Endothelial cell of umbilical vein (primary cell): ENCODE measurements around the gene BCAR1. TPM values are rescaled to one million over a fixed set of nuclear protein-coding genes. Genes with fewer than 3 reads are reported as not detected.
A peak's percentile ranks its signal among the peaks of the same experiment; 100 is the strongest.

Experiments used
- BruUV-seq: library from RNA; stranded (reverse); fragments of 400-500 nt; replicated peaks from 2 replicates; lab custom pipeline; 2021; lab: Mats Ljungman, UMichigan
- CTCF ChIA-PET: fragments of 300-600, 350-600 bp; sonication (Branson Sonifier 250); formaldehyde crosslinking; loops from one replicate; lab custom pipeline; 2021; ENCODE audit warnings: antibody characterized with exemption, inconsistent platforms; lab: Charles Lee
- POLR2A ChIA-PET: fragments of 300-600, 350-600 bp; sonication (Branson Sonifier 250); formaldehyde crosslinking; loops from one replicate; lab custom pipeline; 2021; ENCODE audit warnings: antibody characterized with exemption, inconsistent platforms; lab: Charles Lee
- DNase-seq: peaks from one replicate; pipeline ENCODE4 v3.0.0-alpha.2; 2011; ENCODE audit warnings: low read depth, low spot score
- FAIRE-seq: peaks from 2 replicates; lab custom pipeline; 2011; peaks lifted over from hg19 to GRCh38; lab: Jason Lieb, UNC
- H2AFZ ChIP-seq: 2 replicates; pipeline ENCODE4 v1.6.0; 2012; ENCODE audit warnings: low read depth, low read length, control low read depth, inconsistent platforms
- H3K27ac ChIP-seq: 2 replicates; pipeline ENCODE4 v1.5.1; 2011; ENCODE audit warnings: low read depth, mild to moderate bottlenecking, control low read depth, low read length, moderate library complexity; ENCODE audit not compliant: insufficient read depth
- H3K27me3 ChIP-seq, 2 experiments: 2 replicates each; pipeline versions ENCODE4 v1.6.0 to v1.6.1; 2011; ENCODE audit warnings: low read length in 2 of 2, mixed read lengths in 1 of 2; ENCODE audit not compliant: control insufficient read depth in 2 of 2, insufficient read depth in 2 of 2
- H3K36me3 ChIP-seq, 2 experiments: 2 replicates in 1 of 2; 3 replicates in 1 of 2; pipeline ENCODE4 v1.5.1; 2011; ENCODE audit warnings: low read length in 2 of 2, mild to moderate bottlenecking in 1 of 2, moderate library complexity in 1 of 2; ENCODE audit not compliant: control insufficient read depth in 2 of 2, insufficient read depth in 2 of 2; ENCODE audit errors: extremely low read depth in 1 of 2
- H3K4me1 ChIP-seq: 3 replicates; pipeline ENCODE4 v1.5.1; 2011; ENCODE audit warnings: mild to moderate bottlenecking, low read length; ENCODE audit not compliant: control insufficient read depth, insufficient read depth; ENCODE audit errors: extremely low read depth
- H3K4me2 ChIP-seq: 2 replicates; pipeline ENCODE4 v1.6.1; 2011; ENCODE audit warnings: low read length, control low read depth, mixed read lengths; ENCODE audit not compliant: insufficient read depth
- H3K4me3 ChIP-seq, 3 experiments: fragments of 200-600 bp in 1 of 3; sonication (generic), shearing (Covaris generic) in 1 of 3; replicated peaks in 1 of 3; 2 replicates each; pipeline ENCODE4 v1.5.1; 2011 to 2016; ENCODE audit warnings: control low read depth in 3 of 3, low read length in 3 of 3, mild to moderate bottlenecking in 2 of 3, inconsistent platforms in 1 of 3, low read depth in 1 of 3, moderate library complexity in 1 of 3; ENCODE audit not compliant: insufficient read depth in 1 of 3
- H3K79me2 ChIP-seq: 2 replicates; pipeline ENCODE4 v1.6.0; 2012; ENCODE audit warnings: low read length, inconsistent platforms; ENCODE audit not compliant: control insufficient read depth, insufficient read depth
- H3K9ac ChIP-seq: replicated peaks from 2 replicates; pipeline ENCODE3; 2011; ENCODE audit warnings: low read length, control low read depth; ENCODE audit not compliant: insufficient read depth; ENCODE audit errors: extremely low read depth
- H3K9me1 ChIP-seq: replicated peaks from 3 replicates; pipeline ENCODE4 v1.6.0; 2011; ENCODE audit warnings: mild to moderate bottlenecking, low read length; ENCODE audit not compliant: control insufficient read depth, insufficient read depth; ENCODE audit errors: extremely low read depth
- H3K9me3 ChIP-seq: replicated peaks from 2 replicates; pipeline ENCODE4 v1.5.1; 2012; ENCODE audit warnings: low read length, inconsistent platforms; ENCODE audit not compliant: control insufficient read depth, insufficient read depth
- H4K20me1 ChIP-seq: replicated peaks from 2 replicates; pipeline ENCODE3; 2011; ENCODE audit warnings: mild to moderate bottlenecking, low read length; ENCODE audit not compliant: control insufficient read depth, insufficient read depth; ENCODE audit errors: extremely low read depth
- CTCF ChIP-seq, 2 donors: IDR thresholded peaks; 1 replicate in 1 of 2; 2 replicates in 1 of 2; pipeline ENCODE4 v1.5.1; 2011; ENCODE audit warnings: low read length in 2 of 2, mild to moderate bottlenecking in 2 of 2, moderate library complexity in 2 of 2, control low read depth in 1 of 2, inconsistent platforms in 1 of 2, low read depth in 1 of 2; ENCODE audit not compliant: insufficient read depth in 1 of 2; ENCODE audit errors: extremely low read depth in 1 of 2
- EZH2 ChIP-seq: IDR thresholded peaks from 2 replicates; pipeline ENCODE4 v1.6.1; 2012; ENCODE audit warnings: borderline replicate concordance, low read depth, mild to moderate bottlenecking, moderate library complexity, low read length, inconsistent platforms; ENCODE audit not compliant: severe bottlenecking
- FOS ChIP-seq: IDR thresholded peaks from 2 replicates; pipeline ENCODE4 v1.6.1; 2011; ENCODE audit warnings: mild to moderate bottlenecking, low read length, moderate library complexity, borderline replicate concordance; ENCODE audit not compliant: insufficient read depth
- GATA2 ChIP-seq: IDR thresholded peaks from 2 replicates; pipeline ENCODE4 v1.7.0; 2011; ENCODE audit warnings: low read depth, mild to moderate bottlenecking, moderate library complexity, mixed read lengths, low read length; ENCODE audit not compliant: insufficient read length, insufficient read depth
- JUN ChIP-seq: IDR thresholded peaks from 2 replicates; pipeline ENCODE4 v1.6.1; 2011; ENCODE audit warnings: borderline replicate concordance, low read depth; ENCODE audit not compliant: insufficient read length, insufficient read depth
- MAX ChIP-seq: IDR thresholded peaks from 2 replicates; pipeline ENCODE4 v1.6.1; 2011; ENCODE audit not compliant: insufficient read depth, insufficient read length
- MYC ChIP-seq: IDR thresholded peaks from one replicate; pipeline ENCODE4 v1.6.1; 2011; ENCODE audit warnings: mild to moderate bottlenecking, low read depth, low read length
- POLR2A ChIP-seq: IDR thresholded peaks from 2 replicates; pipeline ENCODE4 v1.6.1; 2012; ENCODE audit warnings: low read depth, mild to moderate bottlenecking, control low read depth, low read length
- POLR2AphosphoS5 ChIP-seq: IDR thresholded peaks from 2 replicates; pipeline ENCODE4 v1.6.1; 2012; ENCODE audit warnings: low read depth, mild to moderate bottlenecking, control low read depth, low read length, moderate library complexity; ENCODE audit not compliant: insufficient read depth
- dilution Hi-C: fragments of 300-500 bp; cut with MboI; formaldehyde crosslinking; loops from one replicate; pipeline ENCODE4 v1.15.0; 2019; ENCODE audit warnings: low sequenced_read_pairs; ENCODE audit not compliant: extremely low pct_ligation_motif_present
- intact Hi-C: fragments of 100-400 bp; cut with micrococcal nuclease; formaldehyde crosslinking; loops from one replicate; pipeline ENCODE4 v1.10.0; 2022
- polyA plus RNA-seq, 4 experiments: library from polyadenylated mRNA; depleted of rRNA in 3 of 4; stranded (reverse) in 3 of 4; unstranded in 1 of 4; fragments of >200 nt; gene quantifications; 2 replicates each; pipeline versions ENCODE4 v1.2.1 to v1.2.3, GENCODE V29; 2011 to 2012; ENCODE audit warnings: missing spikeins in 1 of 4
- total RNA-seq: library from RNA; stranded (reverse); gene quantifications from 2 replicates; pipeline ENCODE4 v1.2.3, GENCODE V29; 2021

Gene BCAR1
- total and polyA plus RNA-seq, 2 donors (not counting 3 experiments of a cell fraction or from before 2014, with no cell fraction given), result 171 to 267 TPM

DNA sequence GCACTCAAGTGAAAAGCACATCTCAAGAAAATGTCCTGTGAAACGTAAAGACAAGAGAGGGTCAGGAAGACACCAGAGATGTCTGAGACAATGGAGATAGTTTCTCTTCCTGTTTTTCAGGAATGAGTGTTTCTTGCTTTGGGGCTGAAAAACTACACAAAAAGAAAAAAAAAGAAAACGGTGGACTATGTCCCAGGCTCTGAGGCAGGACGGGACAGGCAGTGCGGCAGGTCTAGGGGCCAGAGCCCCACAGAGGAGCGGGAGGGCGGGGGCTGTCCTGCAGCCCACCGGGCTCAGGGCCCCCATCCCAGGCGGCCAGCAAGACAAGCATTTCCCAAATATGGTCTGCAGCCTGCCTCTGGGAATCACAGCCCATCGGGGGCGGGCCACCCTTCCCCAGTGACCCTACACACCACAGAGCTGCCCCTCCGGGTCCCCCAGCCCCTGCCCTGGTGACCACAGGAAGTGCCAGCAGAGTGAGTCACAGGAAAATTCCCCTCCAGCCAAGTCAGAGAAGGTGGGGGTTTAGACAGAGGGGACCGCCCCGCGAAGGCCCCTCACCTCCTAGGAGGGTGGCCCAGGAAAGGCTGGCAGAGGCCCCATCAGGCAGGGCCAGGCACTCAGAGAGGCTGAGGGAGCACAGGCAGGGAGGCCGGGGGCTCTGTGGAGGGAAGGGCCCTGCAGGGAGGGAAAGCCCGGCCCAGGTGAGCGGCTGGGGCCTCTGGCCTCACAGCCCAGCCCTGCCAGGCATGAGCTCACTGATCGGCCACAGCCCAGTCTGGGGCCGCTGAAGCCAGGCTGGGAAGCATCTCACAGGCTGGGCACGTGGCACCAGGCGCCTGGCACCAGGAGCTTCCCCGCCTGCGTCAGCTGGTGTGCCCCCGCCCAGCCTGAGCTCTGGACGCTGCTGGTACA lies 6.3 kb downstream of the BCAR1 start:
- peak overlapping the region; percentile 92 for H3K27ac ChIP-seq
- H3K4me3 ChIP-seq, result peak overlapping the region in 1 of 3 experiments; percentile 5
- TF ChIP-seq CTCF (IDR thresholded peaks at IDR 0.05; ENCODE audit: extremely low read depth in 1 of 2, insufficient read depth in 1 of 2, low read depth in 1 of 2, low read length in 2 of 2) (no peak), POLR2AphosphoS5 (peak; percentile 93), FOS (peak; percentile 83), JUN (peak; percentile 90), POLR2A (peak; percentile 74), MYC (peak; percentile 43), EZH2 (no peak), GATA2 (peak; percentile 70), MAX (peak; percentile 77)

More for the DNA sequence above, 6.3 kb downstream of the BCAR1 start:
- peak; percentile 92 for FAIRE-seq
- DNase-seq, result peak; percentile 94
- Histone ChIP-seq H3K4me2 (peak overlapping the region; percentile 54), H3K27me3 (no peaks in the 10 kb centered on the region), H3K36me3 (peaks cover 0 to 30% of the 10 kb centered on the region in 2 experiments), H4K20me1 (no peaks in the 10 kb centered on the region), H3K9me3 (no peaks in the 10 kb centered on the region), H2AFZ (no peak overlapping the region), H3K4me1 (peaks cover 66% of the 10 kb centered on the region), H3K9me1 (no peaks in the 10 kb centered on the region), H3K9ac (peak overlapping the region; percentile 87), H3K79me2 (peaks cover 96% of the 10 kb centered on the region)
- ChIA-PET POLR2A (interaction anchor here (0.8 to 2.1 kb wide), 7 partner anchors 9 to 189 kb away, joined by 3 to 14 read pairs (median 7); partner anchors contain the start of gene CFDP1), CTCF (interaction anchor here (0.7 to 3.0 kb wide), 17 partner anchors 9 to 157 kb away, joined by 3 to 32 read pairs (median 5); no protein-coding TSS in a partner anchor)
- TSS peak; percentile 36 for BruUV-seq
- dilution Hi-C loops, result no loop called here
- intact Hi-C loops, result loop anchor here (1.0 to 2.0 kb wide), 9 partner anchors 8 to 158 kb away; no protein-coding TSS in a partner anchor
